Testis (tissue), 3 donors: ENCODE results near the gene SH3GL3. TPM values are rescaled to one million over a fixed set of nuclear protein-coding genes. Genes with fewer than 3 reads are reported as not detected.

Source experiments
- DNase-seq: peaks from one replicate; pipeline ENCODE4 v3.0.0-alpha.2; 2019
- H3K27ac ChIP-seq, 2 donors: fragments of 200-600 bp; sonication (generic); one replicate each; pipeline ENCODE4 v1.5.1; 2019
- H3K27me3 ChIP-seq: fragments of 200-600 bp; sonication (generic); one replicate; pipeline ENCODE4 v1.5.1; 2019
- H3K36me3 ChIP-seq: fragments of 200-600 bp; sonication (generic); one replicate; pipeline ENCODE4 v1.5.1; 2017; ENCODE audit warnings: low read depth; ENCODE audit errors: missing control alignments
- H3K4me1 ChIP-seq: fragments of 200-600 bp; sonication (generic); one replicate; pipeline ENCODE4 v1.5.1; 2019
- H3K4me3 ChIP-seq, 2 donors: fragments of 200-600 bp; sonication (generic); one replicate each; pipeline ENCODE4 v1.5.1; 2017 to 2019
- H3K9me3 ChIP-seq: fragments of 200-600 bp; sonication (generic); one replicate; pipeline ENCODE4 v1.5.1; 2017
- CTCF ChIP-seq, 3 experiments: fragments of 450-650 bp in 2 of 3; fragments of 200-600 bp in 1 of 3; sonication (generic) in 1 of 3; IDR thresholded peaks; one replicate each; pipeline ENCODE4 v1.5.1; 2016 to 2019; ENCODE audit warnings: antibody characterized with exemption in 3 of 3, mild to moderate bottlenecking in 2 of 3, moderate library complexity in 1 of 3
- POLR2A ChIP-seq: fragments of 450-650 bp; IDR thresholded peaks from one replicate; pipeline ENCODE4 v1.6.1; 2017; ENCODE audit warnings: antibody characterized with exemption, mild to moderate bottlenecking, moderate library complexity
- WGBS, 2 donors: methylation state at CpG; one replicate each; pipeline ENCODE4 v1.1.5; 2018; 5-methylcytosine and 5-hydroxymethylcytosine counted together
- intact Hi-C: fragments of 100-400 bp; cut with DNase I; formaldehyde crosslinking; loops from one replicate; pipeline ENCODE4 v1.15.1; 2023; ENCODE audit warnings: low total_unique reads
- polyA plus RNA-seq: library from polyadenylated mRNA; stranded (reverse); fragments of 350-450 nt; fragmentation: Illumina TruSeq; extraction: RNeasy Lipid Tissue Mini Kit (QIAGEN cat#74804); gene quantifications from one replicate; pipeline ENCODE4 v1.2.3, GENCODE V29; 2014; ENCODE audit warnings: low read depth, low replicate concordance; ENCODE audit not compliant: insufficient read depth
- total RNA-seq, 2 donors: library from RNA; depleted of rRNA; stranded (reverse); fragments of >200 nt; gene quantifications; one replicate each; pipeline ENCODE4 v1.2.3, GENCODE V29; 2016

Gene SH3GL3
- total and polyA plus RNA-seq, 3 donors from 2014 or later = 36.3 to 135 (median 112) TPM

- Histone ChIP-seq H3K27ac (no peak overlapping the region), H3K4me1 (peaks cover 2% of the 10 kb centered on the region), H3K9me3 (no peaks in the 10 kb centered on the region), H3K4me3 (no peak overlapping the region), H3K27me3 (no peaks in the 10 kb centered on the region), H3K36me3 (no peaks in the 10 kb centered on the region)
- intact Hi-C loops = no loop called here
- 83 to 84% methylated on average over 5 of the region's 5 CpGs for WGBS, 2 donors
- DNase-seq = no peak
- TF ChIP-seq POLR2A = no peak
- no peak for TF ChIP-seq CTCF (IDR thresholded peaks at IDR 0.05)
Measured at GRCh38 chr15:83443076-83443847, 3.9 kb upstream of the SH3GL3 start.

- DNase-seq = no peak
- H3K27ac ChIP-seq = no peak overlapping the region
- TF ChIP-seq POLR2A = no peak
- no peak for TF ChIP-seq CTCF (IDR thresholded peaks at IDR 0.05)
- H3K4me1 ChIP-seq = peaks cover 2% of the 10 kb centered on the region
- intact Hi-C loops = no loop called here
- H3K4me3 ChIP-seq = no peak overlapping the region
- no peaks in the 10 kb centered on the region for H3K9me3 ChIP-seq
- no peaks in the 10 kb centered on the region for H3K36me3 ChIP-seq
- H3K27me3 ChIP-seq = no peaks in the 10 kb centered on the region
Measured at GRCh38 chr15:83444936-83445335, 2.2 kb upstream of the SH3GL3 start.

GRCh38 chr15:83445643-83446042 lies 1.5 kb upstream of the SH3GL3 start:
- H3K36me3 ChIP-seq = no peaks in the 10 kb centered on the region
- 42 to 48% methylated on average over 5 of the region's 5 CpGs for WGBS, 2 donors
- H3K27me3 ChIP-seq = no peaks in the 10 kb centered on the region
- H3K27ac ChIP-seq = no peak overlapping the region
- intact Hi-C loops = no loop called here
- DNase-seq = no peak
- no peak for TF ChIP-seq POLR2A
- TF ChIP-seq CTCF (IDR thresholded peaks at IDR 0.05) = no peak
- H3K4me3 ChIP-seq = no peak overlapping the region
- peaks cover 2% of the 10 kb centered on the region for H3K4me1 ChIP-seq
- H3K9me3 ChIP-seq = no peaks in the 10 kb centered on the region

GRCh38 chr15:83446417-83446816 lies 724 bp upstream of the SH3GL3 start:
- H3K4me3 ChIP-seq = peak overlapping the region; percentile 53 to 70
- no peak overlapping the region for H3K27ac ChIP-seq
- no peaks in the 10 kb centered on the region for H3K27me3 ChIP-seq
- peaks cover 2% of the 10 kb centered on the region for H3K4me1 ChIP-seq
- H3K36me3 ChIP-seq = no peaks in the 10 kb centered on the region
- WGBS, 2 donors = 46 to 48% methylated on average over 7 to 14 of the region's 14 CpGs
- no peaks in the 10 kb centered on the region for H3K9me3 ChIP-seq
- no peak for DNase-seq
- TF ChIP-seq POLR2A (no peak), CTCF (IDR thresholded peaks at IDR 0.05) (no peak)
- intact Hi-C loops = no loop called here

- DNase-seq = no peak
- H3K4me3 ChIP-seq = no peak overlapping the region
- no peaks in the 10 kb centered on the region for H3K36me3 ChIP-seq
- WGBS, 2 donors = 33 to 42% methylated on average over 3 of the region's 3 CpGs
- no peak overlapping the region for H3K27ac ChIP-seq
- intact Hi-C loops = no loop called here
- peaks cover 2% of the 10 kb centered on the region for H3K4me1 ChIP-seq
- H3K27me3 ChIP-seq = no peaks in the 10 kb centered on the region
- TF ChIP-seq POLR2A (no peak), CTCF (IDR thresholded peaks at IDR 0.05) (no peak)
- no peaks in the 10 kb centered on the region for H3K9me3 ChIP-seq
Measured at GRCh38 chr15:83449250-83449671, 2.1 kb downstream of the SH3GL3 start.
